Measurements from ENCODE around the gene KDR. TPM values are rescaled to one million over a fixed set of nuclear protein-coding genes. Genes with fewer than 3 reads are reported as not detected.

KDR gene
- total RNA-seq, 2 donors from 2014 or later = 2.1 to 14.9 TPM

DNA sequence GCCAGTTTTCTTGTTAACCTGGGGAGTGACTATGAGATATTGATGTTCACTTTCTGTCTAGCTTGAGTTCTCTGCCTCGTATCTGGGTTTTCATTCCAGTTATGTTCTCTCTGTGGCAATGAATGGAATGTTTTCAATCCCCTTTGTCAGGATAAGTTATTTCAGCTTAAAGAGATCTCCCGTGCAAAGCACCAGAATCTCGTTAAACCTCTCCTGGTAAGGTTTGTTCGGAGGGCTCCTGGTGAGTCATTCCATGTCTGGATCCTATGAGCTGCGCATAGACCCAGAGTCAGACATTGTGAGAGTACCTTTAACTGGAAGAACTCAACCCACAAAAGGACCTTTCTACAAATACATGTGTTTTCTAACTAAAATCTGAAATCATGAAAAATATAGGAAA, 51.0 kb downstream of the KDR start:
- Mint-ChIP-seq H3K27me3 (ENCODE audit: insufficient read depth) (no peaks in the 10 kb centered on the region), H3K4me1 (peaks cover 35% of the 10 kb centered on the region), H3K4me3 (no peak overlapping the region), H3K9me3 (no peaks in the 10 kb centered on the region), H3K36me3 (ENCODE audit: low read depth) (no peaks in the 10 kb centered on the region), H3K27ac (no peak overlapping the region)
- Histone ChIP-seq H3K4me1 (ENCODE audit: control insufficient read depth, insufficient read depth, low read length) (peaks cover 11% of the 10 kb centered on the region), H3K27me3 (ENCODE audit: control insufficient read depth, insufficient read depth, low read length, poor library complexity, severe bottlenecking) (no peaks in the 10 kb centered on the region), H3K9ac (ENCODE audit: extremely low read depth, low read length, poor library complexity, severe bottlenecking) (no peak overlapping the region), H3K4me3 (ENCODE audit: low read length) (peak overlapping the region; percentile 25), H3K9me3 (ENCODE audit: control insufficient read depth, low read length) (no peaks in the 10 kb centered on the region), H3K36me3 (ENCODE audit: control insufficient read depth, insufficient read depth, low read length) (no peaks in the 10 kb centered on the region), H3K27ac (ENCODE audit: low read depth, low read length) (no peak overlapping the region)
- WGBS, 2 experiments (ENCODE audit: insufficient coverage in 1 of 2, insufficient read length in 1 of 2) = 69 to 76% methylated on average over 4 to 5 of the region's 5 CpGs
- TF ChIP-seq, protein P1, sequence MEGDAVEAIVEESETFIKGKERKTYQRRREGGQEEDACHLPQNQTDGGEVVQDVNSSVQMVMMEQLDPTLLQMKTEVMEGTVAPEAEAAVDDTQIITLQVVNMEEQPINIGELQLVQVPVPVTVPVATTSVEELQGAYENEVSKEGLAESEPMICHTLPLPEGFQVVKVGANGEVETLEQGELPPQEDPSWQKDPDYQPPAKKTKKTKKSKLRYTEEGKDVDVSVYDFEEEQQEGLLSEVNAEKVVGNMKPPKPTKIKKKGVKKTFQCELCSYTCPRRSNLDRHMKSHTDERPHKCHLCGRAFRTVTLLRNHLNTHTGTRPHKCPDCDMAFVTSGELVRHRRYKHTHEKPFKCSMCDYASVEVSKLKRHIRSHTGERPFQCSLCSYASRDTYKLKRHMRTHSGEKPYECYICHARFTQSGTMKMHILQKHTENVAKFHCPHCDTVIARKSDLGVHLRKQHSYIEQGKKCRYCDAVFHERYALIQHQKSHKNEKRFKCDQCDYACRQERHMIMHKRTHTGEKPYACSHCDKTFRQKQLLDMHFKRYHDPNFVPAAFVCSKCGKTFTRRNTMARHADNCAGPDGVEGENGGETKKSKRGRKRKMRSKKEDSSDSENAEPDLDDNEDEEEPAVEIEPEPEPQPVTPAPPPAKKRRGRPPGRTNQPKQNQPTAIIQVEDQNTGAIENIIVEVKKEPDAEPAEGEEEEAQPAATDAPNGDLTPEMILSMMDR (conservative IDR thresholded peaks at IDR 0.05) = no peak
- DNase-seq = no peak

DNA sequence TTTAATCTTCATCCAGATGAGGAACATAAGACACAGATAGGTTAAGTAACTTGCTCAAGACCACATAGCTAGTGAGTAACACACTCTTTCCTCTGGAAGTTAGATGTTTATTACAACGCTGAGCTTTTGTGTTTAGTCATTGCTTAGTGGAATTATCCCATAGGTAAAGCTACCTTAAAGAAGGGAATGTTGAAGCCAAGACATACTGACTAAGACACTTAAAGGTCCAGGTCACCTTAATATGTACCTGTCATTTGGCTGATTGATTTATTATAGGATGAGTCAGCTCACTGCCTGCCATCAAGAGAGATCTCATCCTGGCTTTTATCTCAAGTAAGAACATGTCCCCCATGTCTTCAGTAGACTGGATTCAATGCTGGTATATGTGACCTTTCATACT, 53.4 kb downstream of the KDR start:
- H3K4me3 Mint-ChIP-seq = no peak overlapping the region

DNA sequence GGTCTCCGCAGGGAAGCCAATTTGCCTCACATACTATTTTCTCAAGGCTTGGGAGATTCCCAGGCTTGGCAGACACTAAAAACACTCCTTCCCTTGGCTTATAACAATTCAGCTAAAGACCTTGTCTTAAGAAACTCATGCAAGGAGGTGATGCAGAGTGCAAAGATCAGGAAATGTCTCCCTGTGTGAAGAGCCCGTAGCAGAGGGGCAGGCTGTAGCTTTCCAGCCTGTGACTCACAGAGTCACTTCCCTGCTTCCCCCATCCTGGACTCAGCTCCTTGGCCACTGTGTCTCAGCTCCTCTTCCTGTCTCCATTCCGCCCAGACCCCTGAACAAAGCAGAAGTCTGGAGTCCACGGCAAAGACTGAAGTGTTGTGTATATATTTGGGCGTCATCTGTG, 56.1 kb downstream of the KDR start:
- Histone ChIP-seq H3K4me1 (ENCODE audit: control insufficient read depth, insufficient read depth, low read length) (peaks cover 5% of the 10 kb centered on the region), H3K27me3 (ENCODE audit: control insufficient read depth, insufficient read depth, low read length, poor library complexity, severe bottlenecking) (no peaks in the 10 kb centered on the region), H3K36me3 (ENCODE audit: control insufficient read depth, insufficient read depth, low read length) (no peaks in the 10 kb centered on the region), H3K4me3 (ENCODE audit: low read length) (no peak overlapping the region), H3K9ac (ENCODE audit: extremely low read depth, low read length, poor library complexity, severe bottlenecking) (no peak overlapping the region), H3K9me3 (ENCODE audit: control insufficient read depth, low read length) (no peaks in the 10 kb centered on the region), H3K27ac (ENCODE audit: low read depth, low read length) (no peak overlapping the region)
- DNase-seq = no peak
- no peak overlapping the region for H3K4me3 Mint-ChIP-seq
- TF ChIP-seq, protein P1 (conservative IDR thresholded peaks at IDR 0.05) = no peak
- WGBS, 2 experiments (ENCODE audit: insufficient coverage in 1 of 2, insufficient read length in 1 of 2) = 92 to 95% methylated on average over 2 to 5 of the region's 5 CpGs
- no peak overlapping the region for H3K27ac Mint-ChIP-seq
- H3K9me3 Mint-ChIP-seq = no peaks in the 10 kb centered on the region
- H3K27me3 Mint-ChIP-seq (ENCODE audit: insufficient read depth) = no peaks in the 10 kb centered on the region
- H3K36me3 Mint-ChIP-seq (ENCODE audit: low read depth) = no peaks in the 10 kb centered on the region
- peaks cover 15% of the 10 kb centered on the region for H3K4me1 Mint-ChIP-seq

More for the DNA sequence above, 53.4 kb downstream of the KDR start:
- Mint-ChIP-seq H3K4me1 (peaks cover 31% of the 10 kb centered on the region), H3K36me3 (ENCODE audit: low read depth) (no peaks in the 10 kb centered on the region), H3K9me3 (no peaks in the 10 kb centered on the region), H3K27me3 (ENCODE audit: insufficient read depth) (no peaks in the 10 kb centered on the region), H3K27ac (no peak overlapping the region)
- Histone ChIP-seq H3K27me3 (ENCODE audit: control insufficient read depth, insufficient read depth, low read length, poor library complexity, severe bottlenecking) (no peaks in the 10 kb centered on the region), H3K36me3 (ENCODE audit: control insufficient read depth, insufficient read depth, low read length) (no peaks in the 10 kb centered on the region), H3K4me3 (ENCODE audit: low read length) (no peak overlapping the region), H3K9me3 (ENCODE audit: control insufficient read depth, low read length) (no peaks in the 10 kb centered on the region), H3K9ac (ENCODE audit: extremely low read depth, low read length, poor library complexity, severe bottlenecking) (no peak overlapping the region), H3K27ac (ENCODE audit: low read depth, low read length) (no peak overlapping the region), H3K4me1 (ENCODE audit: control insufficient read depth, insufficient read depth, low read length) (peaks cover 5% of the 10 kb centered on the region)
- DNase-seq = no peak
- WGBS, 2 experiments (ENCODE audit: insufficient coverage in 1 of 2, insufficient read length in 1 of 2) = 100% methylated on average over 1 of the region's 1 CpG; no CpG with 5 or more reads in 1 of the 2 experiments
- TF ChIP-seq, protein P1 (conservative IDR thresholded peaks at IDR 0.05) = no peak
